Tibial nerve (tissue), 4 donors: ENCODE results near the gene STK33. TPM values are rescaled to one million over a fixed set of nuclear protein-coding genes. Genes with fewer than 3 reads are reported as not detected.

Experiments
- DNase-seq, 2 donors: peaks; one replicate each; pipeline ENCODE4 v3.0.0-alpha.2; 2019; ENCODE audit warnings: low spot score in 2 of 2
- H3K27ac ChIP-seq, 4 donors: fragments of 200-600 bp; sonication (generic) in 3 of 4; one replicate each; pipeline ENCODE4 v1.5.1; 2017 to 2019; ENCODE audit warnings: mild to moderate bottlenecking in 1 of 4
- H3K27me3 ChIP-seq, 2 donors: fragments of 200-600 bp; sonication (generic) in 1 of 2; one replicate each; pipeline versions ENCODE4 v1.5.1 to v1.6.0; 2017 to 2019
- H3K36me3 ChIP-seq, 3 donors: fragments of 200-600 bp; sonication (generic); one replicate each; pipeline ENCODE4 v1.5.1; 2018 to 2019
- H3K4me1 ChIP-seq, 4 donors: fragments of 200-600 bp; sonication (generic) in 3 of 4; one replicate each; pipeline ENCODE4 v1.5.1; 2017 to 2019
- H3K4me3 ChIP-seq, 4 donors: fragments of 200-600 bp; sonication (generic) in 3 of 4; one replicate each; pipeline ENCODE4 v1.5.1; 2017 to 2019; ENCODE audit warnings: mild to moderate bottlenecking in 1 of 4, moderate library complexity in 1 of 4
- H3K9me3 ChIP-seq, 4 donors: fragments of 200-600 bp; sonication (generic) in 3 of 4; one replicate each; pipeline ENCODE4 v1.5.1; 2017 to 2019
- EP300 ChIP-seq, 2 donors: sonication (generic); formaldehyde crosslinking; IDR thresholded peaks; one replicate each; pipeline ENCODE4 v1.6.1; 2017; ENCODE audit warnings: antibody characterized with exemption in 2 of 2, mild to moderate bottlenecking in 1 of 2
- POLR2A ChIP-seq, 2 donors: fragments of 450-650 bp; IDR thresholded peaks; one replicate each; pipeline ENCODE4 v1.6.1; 2017; ENCODE audit warnings: antibody characterized with exemption in 2 of 2, mild to moderate bottlenecking in 2 of 2, moderate library complexity in 2 of 2
- WGBS, 2 donors: methylation state at CpG; one replicate each; pipeline ENCODE4 v1.1.5; 2018; 5-methylcytosine and 5-hydroxymethylcytosine counted together
- total RNA-seq, 4 donors: library from RNA; depleted of rRNA; stranded (reverse); fragments of >200 nt; gene quantifications; one replicate each; pipeline ENCODE4 v1.1.0, GENCODE V29; 2016
- TF ChIP-seq, protein P1 (sequence below), 5 experiments: fragments of 200-600 bp in 3 of 5; fragments of 450-650 bp in 2 of 5; sonication (generic) in 3 of 5; IDR thresholded peaks; one replicate each; pipeline ENCODE4 v1.5.1; 2016 to 2019; ENCODE audit warnings: antibody characterized with exemption in 5 of 5, mild to moderate bottlenecking in 3 of 5, moderate library complexity in 2 of 5

STK33 gene
- total RNA-seq, 4 donors from 2014 or later = 3.6 to 6.8 (median 5.0) TPM

GRCh38 chr11:8533332-8533731 is 60.7 kb downstream of the STK33 start:
- 83 to 86% methylated on average over 4 of the region's 4 CpGs for WGBS, 2 donors
- TF ChIP-seq EP300 (IDR thresholded peaks at IDR 0.05) (no peak), POLR2A (IDR thresholded peaks at IDR 0.05) (no peak)
- TF ChIP-seq, protein P1, sequence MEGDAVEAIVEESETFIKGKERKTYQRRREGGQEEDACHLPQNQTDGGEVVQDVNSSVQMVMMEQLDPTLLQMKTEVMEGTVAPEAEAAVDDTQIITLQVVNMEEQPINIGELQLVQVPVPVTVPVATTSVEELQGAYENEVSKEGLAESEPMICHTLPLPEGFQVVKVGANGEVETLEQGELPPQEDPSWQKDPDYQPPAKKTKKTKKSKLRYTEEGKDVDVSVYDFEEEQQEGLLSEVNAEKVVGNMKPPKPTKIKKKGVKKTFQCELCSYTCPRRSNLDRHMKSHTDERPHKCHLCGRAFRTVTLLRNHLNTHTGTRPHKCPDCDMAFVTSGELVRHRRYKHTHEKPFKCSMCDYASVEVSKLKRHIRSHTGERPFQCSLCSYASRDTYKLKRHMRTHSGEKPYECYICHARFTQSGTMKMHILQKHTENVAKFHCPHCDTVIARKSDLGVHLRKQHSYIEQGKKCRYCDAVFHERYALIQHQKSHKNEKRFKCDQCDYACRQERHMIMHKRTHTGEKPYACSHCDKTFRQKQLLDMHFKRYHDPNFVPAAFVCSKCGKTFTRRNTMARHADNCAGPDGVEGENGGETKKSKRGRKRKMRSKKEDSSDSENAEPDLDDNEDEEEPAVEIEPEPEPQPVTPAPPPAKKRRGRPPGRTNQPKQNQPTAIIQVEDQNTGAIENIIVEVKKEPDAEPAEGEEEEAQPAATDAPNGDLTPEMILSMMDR (IDR thresholded peaks at IDR 0.05) = no peak
- Histone ChIP-seq H3K27me3 (no peaks in the 10 kb centered on the region), H3K4me1 (no peaks in the 10 kb centered on the region), H3K9me3 (no peaks in the 10 kb centered on the region), H3K36me3 (no peaks in the 10 kb centered on the region), H3K4me3 (no peak overlapping the region), H3K27ac (no peak overlapping the region)
- DNase-seq = no peak

DNA sequence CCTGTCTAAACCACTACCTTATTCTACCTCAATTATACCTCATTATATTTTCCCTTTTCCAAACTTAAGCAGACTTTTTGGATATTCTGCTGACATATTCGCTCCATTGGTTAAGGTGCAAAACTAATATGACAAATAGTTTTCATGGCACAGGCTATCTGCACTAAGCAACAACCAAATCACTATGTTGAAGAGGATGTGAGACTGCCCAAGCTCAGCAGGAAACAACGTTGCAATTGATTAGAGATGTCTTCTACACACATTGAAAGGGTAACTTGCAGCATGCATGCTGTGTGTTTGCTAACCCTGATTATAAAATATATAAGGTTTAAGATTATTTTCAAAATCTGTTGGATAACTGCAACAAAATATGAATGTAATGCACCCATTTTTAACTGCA is 61.6 kb downstream of the STK33 start:
- no peak for DNase-seq
- no peak overlapping the region for H3K4me3 ChIP-seq
- H3K36me3 ChIP-seq = no peaks in the 10 kb centered on the region
- 62 to 65% methylated on average over 2 of the region's 2 CpGs for WGBS, 2 donors
- TF ChIP-seq, protein P1 (IDR thresholded peaks at IDR 0.05) = no peak
- TF ChIP-seq POLR2A (IDR thresholded peaks at IDR 0.05) (no peak), EP300 (IDR thresholded peaks at IDR 0.05) (no peak)
- H3K27ac ChIP-seq = no peak overlapping the region
- no peaks in the 10 kb centered on the region for H3K27me3 ChIP-seq
- H3K4me1 ChIP-seq = no peaks in the 10 kb centered on the region
- no peaks in the 10 kb centered on the region for H3K9me3 ChIP-seq

- Histone ChIP-seq H3K27ac (no peak overlapping the region), H3K36me3 (no peaks in the 10 kb centered on the region), H3K4me3 (no peak overlapping the region), H3K4me1 (no peaks in the 10 kb centered on the region), H3K27me3 (no peaks in the 10 kb centered on the region), H3K9me3 (no peaks in the 10 kb centered on the region)
- TF ChIP-seq POLR2A (IDR thresholded peaks at IDR 0.05) = no peak
- TF ChIP-seq EP300 (IDR thresholded peaks at IDR 0.05) = no peak
- TF ChIP-seq, protein P1 (IDR thresholded peaks at IDR 0.05) = no peak
- no peak for DNase-seq
- 88 to 95% methylated on average over 2 of the region's 2 CpGs for WGBS, 2 donors
These were observed 62.0 kb downstream of the STK33 start for GRCh38 chr11:8531982-8532381.

DNA sequence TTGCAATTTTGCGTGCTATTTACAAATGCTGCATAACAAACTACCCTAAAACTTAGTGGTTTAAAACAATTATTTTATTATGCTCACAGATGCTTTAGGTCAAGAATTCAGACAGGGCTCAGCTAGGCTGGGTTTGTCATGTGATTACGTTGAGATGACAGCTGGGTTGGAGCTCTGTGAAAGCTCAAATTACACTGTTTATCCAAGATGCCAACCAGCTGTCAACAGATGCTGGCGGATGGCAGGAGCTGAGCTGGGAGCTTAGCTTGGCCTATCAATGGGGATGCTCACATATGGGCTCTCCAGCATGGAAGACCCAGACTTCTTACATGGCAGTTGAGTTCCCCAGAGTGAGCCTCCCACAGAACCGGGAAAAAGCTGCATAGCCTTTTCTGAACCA is 62.7 kb downstream of the STK33 start:
- TF ChIP-seq EP300 (IDR thresholded peaks at IDR 0.05) = no peak
- TF ChIP-seq, protein P1 (IDR thresholded peaks at IDR 0.05) = no peak
- TF ChIP-seq POLR2A (IDR thresholded peaks at IDR 0.05) = no peak
- no peak for DNase-seq
- no peaks in the 10 kb centered on the region for H3K27me3 ChIP-seq
- no peaks in the 10 kb centered on the region for H3K9me3 ChIP-seq
- no peak overlapping the region for H3K27ac ChIP-seq
- 60 to 65% methylated on average over 4 of the region's 4 CpGs for WGBS, 2 donors
- no peak overlapping the region for H3K4me3 ChIP-seq
- no peaks in the 10 kb centered on the region for H3K36me3 ChIP-seq
- no peaks in the 10 kb centered on the region for H3K4me1 ChIP-seq

GRCh38 chr11:8527939-8528338 is 66.1 kb downstream of the STK33 start:
- no peak for TF ChIP-seq POLR2A (IDR thresholded peaks at IDR 0.05)
- TF ChIP-seq, protein P1 (IDR thresholded peaks at IDR 0.05) = no peak
- TF ChIP-seq EP300 (IDR thresholded peaks at IDR 0.05) = no peak
- Histone ChIP-seq H3K4me1 (no peaks in the 10 kb centered on the region), H3K27ac (no peak overlapping the region), H3K4me3 (no peak overlapping the region), H3K36me3 (no peaks in the 10 kb centered on the region), H3K27me3 (no peaks in the 10 kb centered on the region), H3K9me3 (peaks cover 0 to 3% (median 0%) of the 10 kb centered on the region in 4 donors)
- WGBS, 2 donors = 62 to 77% methylated on average over 3 of the region's 3 CpGs
- no peak for DNase-seq
